ENCODE results near the gene RAB36.

The RAB36 gene

GRCh38 chr22:23109079-23109347, 36.3 kb upstream of the RAB36 start:
- no peak for DNase-seq

DNA sequence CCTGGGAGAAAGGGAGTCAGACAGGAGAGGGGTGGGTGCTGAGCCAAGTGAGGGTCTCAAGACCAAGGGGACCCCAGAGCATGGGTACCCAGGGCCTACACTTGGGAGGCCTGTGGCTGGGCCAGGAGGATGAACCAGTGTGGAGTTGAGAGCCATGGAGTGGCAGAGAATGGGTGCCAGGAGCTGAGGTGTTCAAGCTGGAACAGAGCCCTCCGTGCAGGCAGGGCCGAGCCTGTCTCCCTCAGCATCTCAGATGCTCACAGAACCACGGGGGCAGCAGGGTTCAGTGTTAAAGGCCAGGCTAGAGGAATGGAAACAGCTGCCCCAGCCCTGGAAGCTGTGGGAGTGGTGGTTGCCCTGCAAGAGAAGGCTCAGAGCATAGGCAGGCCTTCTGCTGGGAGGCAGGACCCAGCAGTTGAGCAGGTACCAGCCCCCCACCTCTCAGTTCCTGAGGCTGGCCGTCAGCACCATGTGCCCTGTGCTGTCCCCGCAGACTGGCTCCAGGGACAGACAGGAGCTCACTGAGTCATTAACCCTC, 35.8 kb upstream of the RAB36 start:
- DNase-seq, result no peak

- no peak for DNase-seq
Observed at GRCh38 chr22:23110190-23110921, 34.9 kb upstream of the RAB36 start.

- DNase-seq, result no peak
Observed at GRCh38 chr22:23110922-23111527, 34.3 kb upstream of the RAB36 start.

GRCh38 chr22:23112472-23113012, 32.7 kb upstream of the RAB36 start:
- no peak for DNase-seq

GRCh38 chr22:23113067-23113846, 32.0 kb upstream of the RAB36 start:
- DNase-seq, result peak; percentile 69 to 82

DNA sequence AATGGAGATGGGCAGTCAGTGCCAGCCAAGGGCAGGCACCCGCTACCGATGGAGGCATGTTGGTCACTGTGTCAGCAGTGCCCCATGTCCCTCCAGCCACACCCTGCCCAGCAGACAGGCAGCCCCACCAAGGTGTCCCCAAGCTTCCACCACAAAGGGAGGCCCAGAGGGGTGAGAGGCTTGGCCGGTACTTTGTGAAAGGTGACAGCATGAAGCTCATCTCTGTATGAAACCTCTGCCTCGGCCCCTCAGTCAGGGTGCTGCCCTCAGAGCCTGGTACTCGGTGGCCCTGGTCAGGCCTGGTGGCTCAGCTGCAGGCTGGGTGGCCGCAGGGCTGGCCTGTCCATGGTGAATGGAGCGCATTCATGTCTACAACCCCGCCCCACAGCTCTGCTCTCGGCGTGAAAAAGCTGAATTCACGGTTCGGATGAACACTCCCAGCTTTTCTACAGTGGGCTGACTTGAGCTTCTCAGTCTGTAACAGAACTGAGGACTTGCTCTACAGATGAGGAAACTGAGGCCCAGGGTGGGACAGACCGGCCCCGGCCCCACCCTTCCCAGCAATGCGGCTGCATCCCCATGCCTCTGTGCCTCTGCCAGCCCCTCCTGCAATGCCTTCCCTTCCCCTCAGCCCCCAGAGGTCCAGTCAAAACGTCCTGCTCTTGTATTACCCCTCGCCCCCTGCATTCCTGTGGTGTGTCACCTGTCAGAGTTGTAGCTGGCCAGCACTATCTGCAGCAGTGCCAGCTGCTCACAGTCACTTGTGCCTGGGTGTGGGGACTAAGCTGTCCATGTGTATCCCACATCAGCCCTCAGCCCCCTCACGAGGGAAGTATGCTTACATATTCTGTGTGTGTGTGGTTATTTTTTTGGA, 31.2 kb upstream of the RAB36 start:
- DNase-seq, result peak; percentile 85 to 88

GRCh38 chr22:23114721-23115020, 30.6 kb upstream of the RAB36 start:
- DNase-seq, result no peak

DNA sequence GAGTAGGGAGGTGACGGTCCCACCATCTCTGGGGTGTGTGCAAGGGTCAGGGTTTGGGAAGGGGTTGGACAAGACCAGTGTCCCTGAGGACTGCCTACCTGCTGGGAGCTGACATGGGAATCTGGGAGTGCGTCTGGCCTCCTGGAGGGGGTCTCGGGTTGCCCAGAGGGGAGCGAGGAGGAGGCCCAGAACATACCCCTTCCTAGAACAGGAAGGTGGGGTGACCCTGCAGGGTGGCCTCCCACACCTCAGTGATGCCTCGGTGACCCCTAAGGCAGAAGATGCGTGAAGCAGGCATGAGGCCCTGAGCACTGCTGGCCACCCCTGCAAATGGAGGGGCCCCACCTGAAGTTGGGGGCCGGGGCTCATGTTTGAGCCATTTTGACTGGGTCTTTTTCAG, 29.9 kb upstream of the RAB36 start:
- no peak for DNase-seq

DNA sequence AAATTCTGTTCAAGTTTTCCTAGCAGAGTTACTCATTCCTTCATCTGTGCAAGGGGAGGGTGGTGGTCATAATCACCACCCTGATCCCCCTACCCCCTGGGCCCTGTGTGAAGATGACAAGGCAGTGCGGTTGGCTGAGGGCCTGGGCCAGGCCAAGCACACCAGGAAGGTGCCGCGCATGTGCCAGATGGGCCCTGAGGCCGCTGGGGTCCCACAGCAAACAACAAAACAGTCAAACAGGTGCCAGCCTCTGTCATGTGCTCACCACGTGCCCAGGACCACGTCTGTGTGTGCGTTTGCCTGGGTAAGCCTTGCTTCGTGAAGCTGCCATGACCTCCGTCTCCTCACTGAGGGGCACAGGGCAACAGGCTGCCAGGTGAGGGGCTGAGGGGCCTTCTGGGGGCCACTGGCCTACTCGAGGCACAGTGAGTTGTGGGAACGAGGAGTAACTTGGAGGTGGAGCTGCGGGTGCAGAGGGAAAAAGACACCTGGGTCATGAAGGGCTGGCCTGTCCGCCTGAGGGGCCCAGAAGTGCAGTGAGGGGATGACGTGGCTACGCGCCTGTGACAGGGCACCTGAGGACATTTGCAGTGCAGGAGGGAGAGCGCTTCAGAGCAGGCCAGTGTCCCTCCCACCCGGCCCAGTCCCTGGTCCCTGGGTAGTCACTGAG, 29.3 kb upstream of the RAB36 start:
- no peak for DNase-seq

GRCh38 chr22:23116506-23117263, 28.6 kb upstream of the RAB36 start:
- DNase-seq, result peak in 1 of 2 donors; percentile 23

GRCh38 chr22:23117275-23117674, 28.0 kb upstream of the RAB36 start:
- no peak for DNase-seq

DNA sequence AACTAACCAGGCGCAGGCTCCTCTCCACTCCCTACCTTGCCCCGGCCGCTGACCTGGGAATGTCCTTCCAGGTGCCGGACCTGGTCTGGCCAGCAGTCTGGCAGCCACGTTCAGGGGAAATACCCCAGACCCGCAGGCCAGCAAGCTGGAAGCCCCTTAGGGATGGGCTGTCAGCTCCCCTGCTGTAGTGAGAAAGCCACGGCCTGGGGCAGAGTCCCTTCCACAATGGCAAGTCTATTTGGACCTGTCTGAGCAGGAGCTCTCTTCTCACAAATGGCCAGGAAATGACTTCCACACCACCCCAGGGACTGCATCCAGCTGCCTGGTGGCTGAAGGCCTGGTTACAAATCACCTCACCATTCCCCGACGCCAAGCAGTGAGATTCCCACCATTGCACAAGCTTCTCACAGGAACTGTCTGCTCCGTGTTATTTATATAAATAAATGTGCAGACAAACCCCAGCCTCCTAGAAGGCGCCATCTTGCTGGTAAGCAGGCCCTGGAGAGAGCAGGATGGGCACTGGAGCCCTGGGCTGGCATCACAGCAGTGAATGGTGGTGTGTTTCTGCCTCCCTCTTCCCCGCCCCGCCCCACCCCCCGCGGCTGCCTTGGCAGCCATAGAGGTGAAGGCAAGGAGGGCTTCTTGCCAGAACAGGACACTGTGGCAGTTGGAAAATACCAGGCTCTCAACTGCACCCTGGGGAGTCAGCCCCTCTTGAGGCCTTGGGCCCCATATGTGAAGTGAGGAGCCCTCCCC, 27.2 kb upstream of the RAB36 start:
- no peak for DNase-seq

DNA sequence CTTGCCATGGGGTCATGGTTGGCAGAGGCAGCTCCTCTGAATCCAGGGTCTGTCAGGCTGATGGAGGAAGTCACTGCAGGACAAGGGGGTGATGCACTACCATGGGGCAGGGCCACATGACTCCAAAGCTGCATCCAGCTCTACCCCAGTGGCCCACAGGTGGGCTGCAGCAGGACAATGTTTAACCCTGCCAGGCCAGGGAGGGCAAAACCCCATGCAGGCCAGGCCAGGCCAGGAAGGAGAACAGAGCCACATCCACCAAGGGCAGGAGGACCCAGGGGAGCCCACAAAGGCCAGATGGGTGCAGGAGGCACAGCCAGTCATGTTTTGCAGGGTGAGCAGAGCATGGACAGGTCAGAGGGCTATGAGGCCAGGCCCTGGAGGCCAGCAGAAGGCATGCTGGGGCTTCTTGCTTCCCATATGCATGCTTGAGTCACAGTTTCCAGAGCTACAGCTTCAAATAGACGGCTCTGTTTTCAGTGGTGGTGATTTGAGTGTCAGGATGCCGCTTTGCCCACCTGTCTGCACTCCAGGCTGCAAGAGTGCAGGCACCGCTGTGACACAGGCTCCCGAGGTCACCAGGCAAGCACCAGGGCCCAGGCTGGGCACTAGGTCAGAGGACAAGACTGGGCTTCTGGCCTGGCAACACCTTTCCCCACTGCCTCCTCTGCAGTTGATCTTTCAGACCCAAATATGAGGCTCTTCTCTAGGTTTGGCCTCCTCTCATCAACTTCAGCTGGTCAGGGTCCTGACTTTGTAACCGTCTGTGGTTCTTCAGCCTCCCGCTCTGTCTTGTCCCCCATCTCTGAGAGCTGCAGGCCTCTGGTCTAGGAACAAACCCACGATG, 26.4 kb upstream of the RAB36 start:
- no peak for DNase-seq

- DNase-seq, result no peak
Observed at GRCh38 chr22:23119494-23120414, 25.5 kb upstream of the RAB36 start.

DNA sequence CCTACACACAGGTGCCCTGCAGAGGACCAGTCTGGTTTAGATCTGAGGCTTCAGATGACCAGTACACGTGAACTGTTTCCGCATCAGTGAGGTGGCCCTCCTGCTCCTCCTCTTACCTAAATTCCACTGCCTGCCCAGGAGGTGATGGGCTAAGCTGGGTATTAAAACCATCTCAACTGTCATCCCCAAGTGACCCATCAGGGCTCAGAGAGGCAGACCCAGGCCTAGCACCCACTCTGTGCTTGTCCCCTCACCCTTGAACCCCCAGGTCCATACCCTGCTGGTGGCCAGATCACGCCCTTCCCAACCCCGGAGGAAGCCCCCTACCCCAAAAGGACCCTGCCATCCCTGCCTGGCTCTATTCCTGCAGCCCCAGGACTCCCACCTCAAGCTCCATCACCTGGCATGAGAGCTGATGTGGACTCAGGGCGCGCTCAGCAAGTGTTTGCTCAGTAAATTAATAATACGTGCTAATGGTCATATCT, 24.8 kb upstream of the RAB36 start:
- no peak for DNase-seq

DNA sequence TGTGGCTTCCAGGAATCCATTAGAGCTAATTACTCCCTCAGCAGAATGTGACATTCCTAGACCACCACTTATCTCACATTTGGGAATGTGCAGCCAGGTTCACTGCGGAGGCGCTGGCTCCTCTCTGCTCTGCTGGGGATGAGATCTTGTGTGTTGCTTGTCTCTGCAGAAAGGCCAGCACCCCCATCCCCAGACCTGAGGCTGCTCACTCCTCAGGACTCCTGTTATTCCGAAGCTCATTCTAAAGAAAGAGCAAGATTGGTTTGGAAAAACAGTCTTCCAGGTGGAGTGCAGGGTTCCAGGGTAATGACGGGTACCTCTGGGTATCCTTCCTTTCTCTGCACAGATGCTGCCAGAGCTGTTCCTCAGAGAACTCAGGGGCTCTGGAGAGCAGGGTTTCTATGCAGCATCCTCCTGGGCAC, 24.3 kb upstream of the RAB36 start:
- DNase-seq, result no peak

DNA sequence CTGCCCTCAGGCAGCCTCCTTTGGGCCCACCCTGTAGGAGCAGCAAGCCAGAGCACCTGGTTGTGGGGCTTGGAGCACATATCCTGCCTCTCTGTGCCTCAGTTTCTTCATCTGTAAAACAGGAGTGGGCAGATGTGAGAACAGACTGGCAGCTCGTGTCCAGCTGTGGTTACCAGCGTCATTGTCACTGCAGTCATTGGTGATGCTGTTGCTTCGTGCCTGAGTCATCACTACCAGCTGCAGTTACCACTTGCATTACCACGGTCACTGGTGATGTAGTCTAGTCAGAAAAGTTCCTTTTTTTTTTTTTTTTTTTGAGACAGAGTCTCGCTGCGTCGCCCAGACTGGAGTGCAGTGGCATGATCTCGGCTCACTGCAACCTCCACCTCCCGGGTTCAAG, 23.9 kb upstream of the RAB36 start:
- DNase-seq, result no peak
